ENCODE data around the gene PPP2R2D.
"Not testable (repeated sequence)": the region's sequence is repeated elsewhere in the genome, so short reads cannot be mapped to it uniquely, and the experiment has no call there.

The PPP2R2D gene

GRCh38 chr10:131868436-131868835 lies 32.4 kb upstream of the PPP2R2D start:
- no peak for DNase-seq

- DNase-seq, result no peak
Measured at GRCh38 chr10:131869344-131869743, 31.5 kb upstream of the PPP2R2D start.

- DNase-seq, result no peak
Measured at GRCh38 chr10:131870411-131870810, 30.4 kb upstream of the PPP2R2D start.

GRCh38 chr10:131870831-131871672 lies 29.8 kb upstream of the PPP2R2D start:
- DNase-seq, result peak in 1 of 2 experiments; percentile 19

- DNase-seq, result no peak
Measured at GRCh38 chr10:131871673-131872005, 29.2 kb upstream of the PPP2R2D start.

GRCh38 chr10:131872011-131872826 lies 28.6 kb upstream of the PPP2R2D start:
- DNase-seq, result no peak

- no peak for DNase-seq
Measured at GRCh38 chr10:131872827-131873375, 27.9 kb upstream of the PPP2R2D start.

GRCh38 chr10:131874991-131875451 lies 25.8 kb upstream of the PPP2R2D start:
- DNase-seq, result peak; percentile 58 to 73

- DNase-seq, result no peak
Measured at GRCh38 chr10:131875501-131875900, 25.3 kb upstream of the PPP2R2D start.

GRCh38 chr10:131876017-131876416 lies 24.8 kb upstream of the PPP2R2D start:
- DNase-seq, result no peak

GRCh38 chr10:131876508-131876907 lies 24.3 kb upstream of the PPP2R2D start:
- no peak for DNase-seq

- DNase-seq, result no peak
Measured at GRCh38 chr10:131880016-131880590, 20.7 kb upstream of the PPP2R2D start.

GRCh38 chr10:131881104-131881880 lies 19.5 kb upstream of the PPP2R2D start:
- DNase-seq, result no peak

- DNase-seq, result no peak
Measured at GRCh38 chr10:131882151-131882550, 18.7 kb upstream of the PPP2R2D start.

- no peak for DNase-seq
Measured at GRCh38 chr10:131882590-131883451, 18.0 kb upstream of the PPP2R2D start.

- DNase-seq, result not testable (repeated sequence)
Measured at GRCh38 chr10:131883621-131884393, 17.0 kb upstream of the PPP2R2D start.

GRCh38 chr10:131885391-131886165 lies 15.2 kb upstream of the PPP2R2D start:
- no peak for DNase-seq

GRCh38 chr10:131886237-131886636 lies 14.6 kb upstream of the PPP2R2D start:
- DNase-seq, result no peak

GRCh38 chr10:131888186-131888604 lies 12.6 kb upstream of the PPP2R2D start:
- no peak for DNase-seq

GRCh38 chr10:131889755-131890154 lies 11.1 kb upstream of the PPP2R2D start:
- no peak for DNase-seq
